Astrocyte of the spinal cord (primary cell): ENCODE measurements around the gene DHX29.

Experiments
- DNase-seq: peaks from one replicate; pipeline ENCODE4 v3.0.0; 2011; ENCODE audit warnings: low read depth, low spot score
- H3K4me3 ChIP-seq: 2 replicates; pipeline ENCODE4 v1.5.1; 2011; ENCODE audit warnings: low read depth, mild to moderate bottlenecking, low read length, moderate library complexity
- CTCF ChIP-seq: IDR thresholded peaks from 2 replicates; pipeline ENCODE4 v1.5.1; 2012; ENCODE audit warnings: low read depth, mild to moderate bottlenecking, low read length, inconsistent platforms
- in situ Hi-C: cut with HindIII; loops from 2 replicates; pipeline ENCODE4 v1.10.0; 2017; ENCODE audit warnings: low sequenced_read_pairs

DHX29 gene

GRCh38 chr5:55306641-55307382 is 682 bp downstream of the DHX29 start:
- no peak for TF ChIP-seq CTCF
- DNase-seq: peak; percentile 12
- in situ Hi-C loops: no loop called here
- H3K4me3 ChIP-seq: peak overlapping the region; percentile 71

GRCh38 chr5:55305345-55305744 is 2.1 kb downstream of the DHX29 start:
- in situ Hi-C loops: no loop called here
- no peak overlapping the region for H3K4me3 ChIP-seq
- no peak for TF ChIP-seq CTCF
- DNase-seq: no peak

- no peak overlapping the region for H3K4me3 ChIP-seq
- no peak for TF ChIP-seq CTCF
- in situ Hi-C loops: no loop called here
- no peak for DNase-seq
These were observed 2.9 kb downstream of the DHX29 start for GRCh38 chr5:55304584-55304983.

GRCh38 chr5:55303238-55303690 is 4.2 kb downstream of the DHX29 start:
- TF ChIP-seq CTCF: no peak
- no peak overlapping the region for H3K4me3 ChIP-seq
- DNase-seq: peak; percentile 83
- in situ Hi-C loops: no loop called here

- no peak overlapping the region for H3K4me3 ChIP-seq
- TF ChIP-seq CTCF: no peak
- DNase-seq: no peak
- in situ Hi-C loops: no loop called here
These were observed 6.6 kb downstream of the DHX29 start for GRCh38 chr5:55300890-55301289.

- in situ Hi-C loops: no loop called here
- TF ChIP-seq CTCF: no peak
- H3K4me3 ChIP-seq: no peak overlapping the region
- DNase-seq: no peak
These were observed 12.6 kb downstream of the DHX29 start for GRCh38 chr5:55294935-55295334.
